GM19239 (cell line): Measurements from ENCODE around the gene ARSK.
"Not testable (repeated sequence)": the region's sequence is repeated elsewhere in the genome, so short reads cannot be mapped to it uniquely, and the experiment has no call there.

Experiments used
- DNase-seq: peaks from one replicate; pipeline ENCODE4 v3.0.0; 2011; ENCODE audit warnings: low spot score; ENCODE audit not compliant: insufficient read length
- FAIRE-seq: peaks from 2 replicates; lab custom pipeline; 2011; peaks lifted over from hg19 to GRCh38; lab: Jason Lieb, UNC

The ARSK gene

DNA sequence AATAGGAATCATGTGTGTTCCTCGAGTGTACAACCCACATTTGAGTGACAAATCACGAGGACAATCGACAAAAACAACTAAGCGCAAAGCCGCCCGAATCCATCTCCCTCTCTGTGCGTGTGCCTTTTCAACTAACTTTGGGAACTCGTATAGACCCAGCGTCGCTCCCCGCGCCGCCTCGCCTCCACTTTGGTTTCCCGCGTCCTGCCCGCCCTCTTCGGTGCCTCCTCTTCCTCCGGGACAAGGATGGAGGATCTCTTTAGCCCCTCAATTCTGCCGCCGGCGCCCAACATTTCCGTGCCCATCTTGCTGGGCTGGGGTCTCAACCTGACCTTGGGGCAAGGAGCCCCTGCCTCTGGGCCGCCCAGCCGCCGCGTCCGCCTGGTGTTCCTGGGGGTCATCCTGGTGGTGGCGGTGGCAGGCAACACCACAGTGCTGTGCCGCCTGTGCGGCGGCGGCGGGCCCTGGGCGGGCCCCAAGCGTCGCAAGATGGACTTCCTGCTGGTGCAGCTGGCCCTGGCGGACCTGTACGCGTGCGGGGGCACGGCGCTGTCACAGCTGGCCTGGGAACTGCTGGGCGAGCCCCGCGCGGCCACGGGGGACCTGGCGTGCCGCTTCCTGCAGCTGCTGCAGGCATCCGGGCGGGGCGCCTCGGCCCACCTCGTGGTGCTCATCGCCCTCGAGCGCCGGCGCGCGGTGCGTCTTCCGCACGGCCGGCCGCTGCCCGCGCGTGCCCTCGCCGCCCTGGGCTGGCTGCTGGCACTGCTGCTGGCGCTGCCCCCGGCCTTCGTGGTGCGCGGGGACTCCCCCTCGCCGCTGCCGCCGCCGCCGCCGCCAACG lies 65.3 kb downstream of the ARSK start, which contains the start of gene GPR150:
Gene GPR150, plus strand, starts transcription at position 58 of the 840 bp plus-strand sequence. Its CDS starts 189 bp downstream, at position 247.
- DNase-seq (peak; percentile 52), FAIRE-seq (no peak)

DNA sequence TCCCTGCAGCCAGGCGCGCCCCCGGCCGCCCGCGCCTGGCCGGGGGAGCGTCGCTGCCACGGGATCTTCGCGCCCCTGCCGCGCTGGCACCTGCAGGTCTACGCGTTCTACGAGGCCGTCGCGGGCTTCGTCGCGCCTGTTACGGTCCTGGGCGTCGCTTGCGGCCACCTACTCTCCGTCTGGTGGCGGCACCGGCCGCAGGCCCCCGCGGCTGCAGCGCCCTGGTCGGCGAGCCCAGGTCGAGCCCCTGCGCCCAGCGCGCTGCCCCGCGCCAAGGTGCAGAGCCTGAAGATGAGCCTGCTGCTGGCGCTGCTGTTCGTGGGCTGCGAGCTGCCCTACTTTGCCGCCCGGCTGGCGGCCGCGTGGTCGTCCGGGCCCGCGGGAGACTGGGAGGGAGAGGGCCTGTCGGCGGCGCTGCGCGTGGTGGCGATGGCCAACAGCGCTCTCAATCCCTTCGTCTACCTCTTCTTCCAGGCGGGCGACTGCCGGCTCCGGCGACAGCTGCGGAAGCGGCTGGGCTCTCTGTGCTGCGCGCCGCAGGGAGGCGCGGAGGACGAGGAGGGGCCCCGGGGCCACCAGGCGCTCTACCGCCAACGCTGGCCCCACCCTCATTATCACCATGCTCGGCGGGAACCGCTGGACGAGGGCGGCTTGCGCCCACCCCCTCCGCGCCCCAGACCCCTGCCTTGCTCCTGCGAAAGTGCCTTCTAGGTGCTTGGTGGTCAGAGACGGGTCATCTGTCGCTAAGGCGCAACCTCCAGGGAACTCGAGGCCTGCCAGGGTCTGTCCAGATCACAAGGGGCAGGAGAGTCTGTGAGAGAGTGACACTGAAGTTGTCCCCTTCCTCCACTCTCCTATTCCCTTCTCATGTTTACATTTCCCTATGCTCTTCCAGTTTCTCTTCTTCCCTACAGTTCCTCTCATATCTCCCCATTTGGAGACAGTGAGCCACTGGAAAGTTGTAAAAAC lies 66.3 kb downstream of the ARSK start:
- FAIRE-seq (peak; percentile 21), DNase-seq (no peak)

- no peak for DNase-seq
Measured at GRCh38 chr5:95621839-95622629, 67.1 kb downstream of the ARSK start.

DNA sequence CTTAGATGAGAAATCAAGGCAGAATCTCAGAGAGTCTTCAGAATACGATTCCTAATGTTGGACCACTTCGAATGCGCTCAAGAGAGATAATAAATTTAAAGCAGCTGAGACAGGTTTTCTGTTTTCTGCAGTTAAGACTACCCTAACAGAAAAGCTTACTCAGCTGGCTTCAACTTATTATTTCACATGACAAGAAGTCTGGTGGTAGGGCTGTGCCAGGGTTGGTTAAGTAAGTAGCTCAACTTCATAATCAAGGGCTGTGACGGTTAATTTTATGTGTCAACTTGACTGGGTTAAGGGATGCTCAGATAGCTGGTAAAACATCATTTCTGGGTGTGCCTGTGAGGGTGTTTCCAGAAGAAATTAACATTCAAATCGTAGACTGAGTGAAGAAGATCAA lies 68.8 kb downstream of the ARSK start:
- DNase-seq (no peak), FAIRE-seq (no peak)

More at GRCh38 chr5:95621839-95622629, 67.1 kb downstream of the ARSK start:
- FAIRE-seq: peak; percentile 14

GRCh38 chr5:95624368-95624767 lies 69.5 kb downstream of the ARSK start:
- DNase-seq (no peak), FAIRE-seq (no peak)

DNA sequence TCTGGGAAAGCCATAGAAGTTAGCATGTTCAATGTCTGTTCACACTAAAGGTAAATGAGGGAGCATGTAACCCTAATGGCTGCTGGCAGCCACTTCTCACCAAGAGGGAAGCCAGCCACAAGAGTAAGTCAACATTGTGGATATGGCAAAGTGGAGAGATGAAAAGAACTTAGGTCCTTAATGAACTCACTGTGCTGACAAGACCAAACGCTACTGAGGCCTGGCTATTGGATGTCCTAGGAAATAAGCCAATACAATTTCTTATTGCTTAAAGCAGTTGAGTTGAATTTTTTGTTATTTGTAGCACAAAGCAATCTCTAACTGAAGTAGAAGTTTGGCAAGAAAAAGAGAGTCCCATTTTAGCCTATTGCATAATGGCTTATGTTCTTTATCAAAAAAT lies 71.8 kb downstream of the ARSK start:
- no peak for FAIRE-seq
- no peak for DNase-seq

DNA sequence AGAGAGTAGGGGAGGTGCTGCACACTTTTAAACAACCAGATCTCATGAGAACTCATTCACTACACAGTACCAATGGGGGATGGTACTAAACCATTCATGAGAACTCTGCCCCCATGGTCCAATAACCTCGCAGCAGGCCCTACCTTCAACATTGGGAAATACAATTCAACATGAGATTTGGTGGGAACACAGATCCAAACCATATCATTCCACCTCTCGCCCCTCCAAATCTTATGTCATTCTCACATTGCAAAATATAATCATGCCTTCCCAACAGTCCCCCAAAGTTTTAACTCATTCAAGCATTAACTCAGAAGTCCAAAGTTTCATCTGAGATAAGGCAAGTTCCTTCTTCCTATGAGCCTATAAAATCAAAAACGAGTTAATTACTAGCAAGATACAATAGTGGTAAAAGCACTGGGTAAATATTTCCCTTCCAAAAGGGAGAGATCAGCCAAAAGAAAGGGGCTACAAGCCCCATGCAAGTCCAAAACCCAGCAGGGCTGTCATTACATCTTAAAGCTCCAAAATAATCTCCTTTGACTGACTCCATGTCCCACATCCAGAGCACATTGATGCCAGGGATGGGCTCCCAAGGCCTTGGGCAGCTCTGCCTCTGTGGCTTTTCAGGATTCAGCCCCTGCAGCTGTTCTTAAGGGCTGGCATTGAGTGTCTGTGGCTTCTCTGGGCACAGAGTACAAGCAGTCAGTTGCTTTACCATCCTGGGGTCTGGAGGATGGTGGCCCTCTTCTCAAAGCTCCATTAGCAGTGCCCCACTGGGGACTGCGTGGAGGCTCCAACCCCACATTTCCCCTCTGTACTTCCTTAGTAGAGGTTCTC lies 73.3 kb downstream of the ARSK start:
- no peak for FAIRE-seq
- DNase-seq: no peak

DNA sequence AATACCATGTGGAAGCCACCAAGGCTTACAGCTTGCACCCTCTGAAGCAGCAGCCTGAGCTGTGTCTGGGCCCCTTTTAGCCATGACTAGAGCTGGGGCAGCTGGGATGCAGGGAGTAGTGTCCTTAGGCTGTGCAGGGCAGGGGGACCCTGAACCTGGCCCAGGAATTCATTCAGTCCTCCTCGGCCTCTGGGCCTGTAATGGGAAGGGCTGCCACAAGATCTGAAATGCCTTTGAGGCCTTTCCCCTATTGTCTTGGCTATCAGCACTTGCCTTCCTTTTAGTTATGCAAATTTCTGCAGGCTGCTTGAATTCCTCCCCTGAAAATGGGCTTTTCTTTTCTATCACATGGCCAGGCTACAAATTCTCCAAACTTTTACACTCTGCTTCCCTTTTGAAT lies 74.0 kb downstream of the ARSK start:
- no peak for FAIRE-seq

DNA sequence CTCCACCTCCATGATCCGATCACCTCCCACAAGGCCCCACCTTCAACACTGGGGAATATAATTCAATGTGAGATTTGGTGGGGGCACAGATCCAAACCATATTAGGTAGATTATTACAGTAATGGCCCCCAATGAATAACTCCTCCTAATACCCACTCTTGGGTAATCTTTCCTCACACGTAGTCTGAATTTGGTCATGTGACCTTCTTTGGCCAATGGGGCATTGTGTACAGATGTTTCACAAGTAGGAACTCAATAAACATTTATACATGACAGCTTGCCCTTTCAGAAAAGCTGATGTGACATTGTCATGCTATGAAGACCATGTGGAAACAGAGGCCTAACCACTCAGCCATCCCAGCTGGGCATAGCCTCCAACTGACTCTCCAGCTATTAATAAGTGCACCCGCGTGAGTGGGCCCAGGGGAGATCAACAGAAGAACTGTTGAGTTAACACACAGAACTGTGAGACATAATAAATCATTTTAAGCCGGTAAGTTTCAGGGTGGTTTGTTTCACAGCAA lies 75.6 kb downstream of the ARSK start:
- no peak for DNase-seq
- no peak for FAIRE-seq

More for the DNA sequence above, 74.0 kb downstream of the ARSK start:
- DNase-seq: no peak

GRCh38 chr5:95631255-95631958 lies 76.5 kb downstream of the ARSK start:
- no peak for DNase-seq
- no peak for FAIRE-seq

- FAIRE-seq (peak; percentile 18), DNase-seq (no peak)
Measured at GRCh38 chr5:95631991-95632675, 77.2 kb downstream of the ARSK start.

GRCh38 chr5:95632942-95633341 lies 78.0 kb downstream of the ARSK start:
- FAIRE-seq, DNase-seq: not testable (repeated sequence)

- no peak for DNase-seq
- no peak for FAIRE-seq
Measured at GRCh38 chr5:95633671-95634070, 78.8 kb downstream of the ARSK start.

- FAIRE-seq (no peak), DNase-seq (no peak)
Measured at GRCh38 chr5:95634081-95634480, 79.2 kb downstream of the ARSK start.

DNA sequence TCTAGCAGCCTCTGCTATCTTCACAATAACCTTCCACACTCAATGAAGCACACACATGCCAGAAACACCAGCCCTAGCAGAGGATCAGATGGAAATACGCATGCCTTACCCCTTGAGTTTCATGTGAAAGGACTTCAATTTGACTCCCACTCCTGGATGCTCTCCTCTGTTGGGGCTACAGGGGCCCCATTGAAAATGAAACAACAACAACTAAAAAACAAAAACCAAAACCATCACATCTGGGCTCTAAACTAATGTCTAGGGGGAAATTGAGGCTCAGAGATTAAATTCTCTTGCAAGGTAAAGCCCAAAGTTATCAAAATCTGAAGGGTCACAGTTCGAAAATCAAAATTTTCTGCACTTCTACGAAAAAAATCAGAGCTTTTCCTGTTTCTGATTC lies 83.7 kb downstream of the ARSK start:
- peak; percentile 84 for FAIRE-seq
- DNase-seq: no peak

DNA sequence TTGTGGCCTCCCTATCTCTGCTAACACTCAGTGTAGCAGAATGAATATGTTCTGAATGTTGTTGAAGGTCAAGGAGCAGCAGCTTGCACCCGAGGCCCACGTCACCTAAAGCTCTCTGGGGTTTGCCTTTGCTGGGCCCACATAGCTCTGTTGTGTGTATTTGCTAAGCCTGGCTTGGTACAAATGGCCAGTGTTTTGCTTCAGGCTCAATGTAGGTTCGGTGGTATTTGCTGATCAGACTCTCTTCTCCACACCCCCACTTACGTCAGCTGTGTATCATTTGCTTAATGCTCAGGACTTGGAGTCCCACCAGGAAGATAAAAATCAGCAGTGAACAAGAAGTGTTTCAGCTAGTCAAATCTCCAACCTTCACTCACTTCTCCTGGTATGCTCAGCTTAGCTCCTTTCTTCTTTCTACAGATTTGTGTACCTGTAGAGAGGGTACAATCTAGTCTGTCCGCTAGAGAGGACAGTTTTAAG lies 86.9 kb downstream of the ARSK start:
- no peak for DNase-seq
- FAIRE-seq: no peak

- no peak for DNase-seq
- no peak for FAIRE-seq
Measured at GRCh38 chr5:95643152-95643551, 88.3 kb downstream of the ARSK start.
